ENCODE measurements around the gene COL7A1.

- no peak for TF ChIP-seq CTCF (conservative IDR thresholded peaks at IDR 0.05; ENCODE audit: low read length)
- no peak for TF ChIP-seq EZH2phosphoT487 (IDR thresholded peaks at IDR 0.05; ENCODE audit: borderline replicate concordance, low read depth, low read length)
Measured at GRCh38 chr3:48642605-48643004, 47.5 kb upstream of the COL7A1 start.
